ENCODE results near the gene EPN1.
A peak's percentile ranks its signal among the peaks of the same experiment; 100 is the strongest.

Gene EPN1

DNA sequence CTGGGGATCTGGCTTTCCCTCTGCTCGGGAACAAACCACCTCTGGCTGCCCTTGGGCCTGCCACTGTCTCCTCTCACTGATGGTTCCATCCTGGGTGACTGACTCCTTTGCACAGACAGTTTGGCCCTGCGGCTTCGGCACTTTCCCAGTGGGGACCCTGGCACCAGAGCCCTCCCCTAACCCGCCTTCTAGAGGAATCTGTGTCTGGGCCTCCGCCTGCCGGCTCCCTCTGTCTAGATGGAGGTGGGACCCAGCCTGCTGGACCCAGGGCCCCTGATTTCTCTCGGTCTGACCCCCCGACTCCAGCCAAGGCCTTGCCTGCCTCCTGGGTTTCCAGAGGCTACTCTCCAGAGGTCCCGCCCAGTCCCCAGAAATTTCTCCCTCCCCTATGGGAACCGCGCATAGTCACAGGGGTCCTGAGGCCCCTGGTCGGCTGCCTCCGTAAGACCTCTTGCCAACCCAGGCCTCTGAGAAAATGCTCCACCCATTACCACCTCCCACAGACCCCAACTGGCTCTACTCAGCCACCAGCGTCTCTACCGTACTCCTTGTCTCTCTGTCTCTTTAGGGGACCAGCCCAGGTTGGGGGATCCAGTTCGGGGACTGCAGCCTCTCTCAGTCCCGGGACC lies 24.3 kb upstream of the EPN1 start:
- in situ Hi-C loops (cut with MboI; ENCODE audit: low pct_unique_long_range_greater_than_20kb, low sequenced_read_pairs, unreplicated experiment), result no loop called here
- TF ChIP-seq, protein P1, sequence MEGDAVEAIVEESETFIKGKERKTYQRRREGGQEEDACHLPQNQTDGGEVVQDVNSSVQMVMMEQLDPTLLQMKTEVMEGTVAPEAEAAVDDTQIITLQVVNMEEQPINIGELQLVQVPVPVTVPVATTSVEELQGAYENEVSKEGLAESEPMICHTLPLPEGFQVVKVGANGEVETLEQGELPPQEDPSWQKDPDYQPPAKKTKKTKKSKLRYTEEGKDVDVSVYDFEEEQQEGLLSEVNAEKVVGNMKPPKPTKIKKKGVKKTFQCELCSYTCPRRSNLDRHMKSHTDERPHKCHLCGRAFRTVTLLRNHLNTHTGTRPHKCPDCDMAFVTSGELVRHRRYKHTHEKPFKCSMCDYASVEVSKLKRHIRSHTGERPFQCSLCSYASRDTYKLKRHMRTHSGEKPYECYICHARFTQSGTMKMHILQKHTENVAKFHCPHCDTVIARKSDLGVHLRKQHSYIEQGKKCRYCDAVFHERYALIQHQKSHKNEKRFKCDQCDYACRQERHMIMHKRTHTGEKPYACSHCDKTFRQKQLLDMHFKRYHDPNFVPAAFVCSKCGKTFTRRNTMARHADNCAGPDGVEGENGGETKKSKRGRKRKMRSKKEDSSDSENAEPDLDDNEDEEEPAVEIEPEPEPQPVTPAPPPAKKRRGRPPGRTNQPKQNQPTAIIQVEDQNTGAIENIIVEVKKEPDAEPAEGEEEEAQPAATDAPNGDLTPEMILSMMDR (IDR thresholded peaks at IDR 0.05; ENCODE audit: extremely low read depth, insufficient read depth, missing control alignments), result no peak

DNA sequence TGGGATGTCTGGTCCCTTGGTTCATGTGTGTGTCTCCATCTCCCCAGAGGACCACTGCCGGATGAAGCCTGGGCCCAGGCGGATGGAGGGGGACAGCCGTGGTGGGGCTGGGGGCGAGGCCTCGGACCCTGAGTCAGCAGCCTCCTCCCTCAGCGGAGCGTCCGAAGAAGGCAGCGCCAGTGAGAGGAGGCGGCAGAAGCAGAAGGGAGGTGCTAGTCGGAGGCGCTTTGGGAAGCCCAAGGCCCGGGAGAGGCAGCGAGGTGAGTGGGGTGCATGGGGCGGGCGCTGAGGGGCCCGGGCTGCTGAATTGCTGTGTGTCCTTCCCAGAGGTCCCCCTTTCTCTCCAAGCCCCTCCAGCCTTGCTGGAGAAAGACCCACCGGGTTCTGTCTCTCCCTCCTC lies 23.8 kb upstream of the EPN1 start:
- TF ChIP-seq, protein P1 (IDR thresholded peaks at IDR 0.05; ENCODE audit: extremely low read depth, insufficient read depth, missing control alignments), result no peak
- DNase-seq (ENCODE audit: low spot score), result no peak
- in situ Hi-C loops (cut with MboI; ENCODE audit: low pct_unique_long_range_greater_than_20kb, low sequenced_read_pairs, unreplicated experiment), result no loop called here

More for the DNA sequence above, 24.3 kb upstream of the EPN1 start:
- no peak for DNase-seq (ENCODE audit: low spot score)

DNA sequence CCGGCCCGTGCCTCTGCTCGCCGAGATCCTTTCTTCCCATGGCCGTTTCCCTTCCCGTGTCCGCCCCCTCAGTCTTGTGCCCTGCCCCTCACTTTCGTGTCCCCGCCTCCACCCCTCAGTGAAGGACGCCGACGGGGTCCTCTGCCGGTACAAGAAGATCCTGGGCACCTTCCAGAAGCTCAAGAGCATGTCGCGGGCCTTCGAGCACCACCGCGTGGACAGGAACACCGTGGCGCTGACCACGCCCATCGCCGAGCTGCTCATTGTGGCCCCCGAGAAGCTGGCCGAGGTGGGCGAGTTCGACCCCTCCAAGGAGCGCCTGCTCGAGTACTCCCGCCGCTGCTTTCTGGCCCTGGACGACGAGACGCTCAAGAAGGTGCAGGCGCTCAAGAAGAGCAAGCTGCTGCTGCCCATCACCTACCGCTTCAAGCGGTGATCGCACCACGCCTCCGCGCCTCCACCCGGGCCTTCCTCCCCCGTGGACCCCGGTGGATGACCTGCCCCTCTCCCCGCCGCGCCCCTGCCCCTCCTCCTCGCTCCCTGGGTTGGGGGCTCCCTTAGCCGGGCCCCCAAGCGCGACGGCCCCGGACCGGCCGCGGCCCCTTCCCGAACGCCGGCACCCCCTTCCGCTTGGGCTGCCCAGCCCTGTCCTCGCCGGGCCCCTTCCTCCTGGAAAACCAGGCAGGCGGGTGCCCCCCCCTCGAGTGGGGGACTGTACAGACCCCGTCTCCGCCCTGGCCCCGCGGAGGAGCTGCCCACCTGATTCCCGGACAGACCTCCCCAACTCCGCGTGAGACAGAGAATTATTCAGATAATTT lies 22.5 kb upstream of the EPN1 start:
- no peak for DNase-seq (ENCODE audit: low spot score)
- TF ChIP-seq, protein P1 (IDR thresholded peaks at IDR 0.05; ENCODE audit: extremely low read depth, insufficient read depth, missing control alignments), result no peak
- in situ Hi-C loops (cut with MboI; ENCODE audit: low pct_unique_long_range_greater_than_20kb, low sequenced_read_pairs, unreplicated experiment), result no loop called here

DNA sequence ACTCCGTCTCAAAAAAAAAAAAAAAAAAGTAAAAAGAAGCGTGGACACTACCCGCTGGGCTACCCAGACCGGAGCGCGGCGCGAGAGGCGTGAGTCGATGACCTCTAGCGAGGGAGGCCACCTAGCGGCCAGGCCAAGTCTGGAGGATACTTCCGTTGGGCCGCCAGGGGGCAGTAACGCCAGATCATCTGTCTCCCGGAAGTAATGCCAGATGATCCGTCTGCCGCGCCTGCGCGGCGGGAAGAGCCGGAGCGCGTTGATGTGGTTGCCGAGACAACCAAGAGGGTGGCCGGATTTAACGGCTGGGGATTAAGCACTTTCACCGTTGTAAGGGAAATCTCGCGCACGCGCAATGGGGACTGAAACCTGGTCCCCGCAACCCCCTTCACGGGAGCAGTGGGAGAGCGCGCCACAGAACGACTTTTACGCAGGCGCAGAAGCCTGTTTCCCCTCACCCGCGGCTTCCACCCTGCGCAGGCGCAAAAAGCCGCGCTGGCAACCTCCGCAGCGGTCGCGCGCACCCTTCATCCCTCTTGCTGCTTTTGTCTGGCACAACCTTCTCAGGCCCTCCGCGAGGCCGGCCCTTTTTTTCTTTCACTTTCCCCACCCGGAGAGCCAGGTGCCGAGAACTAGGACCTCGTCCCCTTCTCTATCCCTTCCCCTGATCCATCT lies 21.2 kb upstream of the EPN1 start:
- DNase-seq (ENCODE audit: low spot score), result peak; percentile 95
- TF ChIP-seq, protein P1 (IDR thresholded peaks at IDR 0.05; ENCODE audit: extremely low read depth, insufficient read depth, missing control alignments), result peak; percentile 100
- in situ Hi-C loops (cut with MboI; ENCODE audit: low pct_unique_long_range_greater_than_20kb, low sequenced_read_pairs, unreplicated experiment), result no loop called here

DNA sequence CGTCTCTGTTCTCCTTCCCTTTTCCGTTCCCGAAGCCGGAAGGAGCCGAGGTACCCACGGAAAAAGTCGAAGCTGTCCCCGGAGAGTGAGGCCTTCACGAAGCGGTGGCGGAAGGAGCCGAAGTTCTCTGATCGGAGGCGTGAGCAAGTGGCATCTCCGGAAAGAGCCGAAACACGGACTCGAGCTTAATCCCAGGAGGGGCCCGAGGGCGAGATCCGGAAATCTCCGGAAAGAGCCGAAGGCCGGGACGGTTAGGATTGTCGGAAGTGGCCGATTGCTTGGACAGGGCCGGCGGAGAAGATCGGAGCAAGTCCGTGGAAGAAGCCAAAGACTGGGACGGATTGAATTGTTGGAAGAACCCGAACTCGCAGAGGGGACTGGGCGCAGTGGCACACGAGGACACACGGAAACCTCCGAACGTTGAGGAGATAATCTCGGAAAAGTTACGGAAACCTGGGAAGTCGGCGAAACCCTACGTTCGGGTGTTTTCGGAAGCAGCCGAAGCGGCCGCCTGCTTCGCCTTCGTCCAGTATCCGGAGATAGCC lies 20.6 kb upstream of the EPN1 start:
- peak; percentile 97 for DNase-seq (ENCODE audit: low spot score)
- in situ Hi-C loops (cut with MboI; ENCODE audit: low pct_unique_long_range_greater_than_20kb, low sequenced_read_pairs, unreplicated experiment), result no loop called here
- TF ChIP-seq, protein P1 (IDR thresholded peaks at IDR 0.05; ENCODE audit: extremely low read depth, insufficient read depth, missing control alignments), result no peak

DNA sequence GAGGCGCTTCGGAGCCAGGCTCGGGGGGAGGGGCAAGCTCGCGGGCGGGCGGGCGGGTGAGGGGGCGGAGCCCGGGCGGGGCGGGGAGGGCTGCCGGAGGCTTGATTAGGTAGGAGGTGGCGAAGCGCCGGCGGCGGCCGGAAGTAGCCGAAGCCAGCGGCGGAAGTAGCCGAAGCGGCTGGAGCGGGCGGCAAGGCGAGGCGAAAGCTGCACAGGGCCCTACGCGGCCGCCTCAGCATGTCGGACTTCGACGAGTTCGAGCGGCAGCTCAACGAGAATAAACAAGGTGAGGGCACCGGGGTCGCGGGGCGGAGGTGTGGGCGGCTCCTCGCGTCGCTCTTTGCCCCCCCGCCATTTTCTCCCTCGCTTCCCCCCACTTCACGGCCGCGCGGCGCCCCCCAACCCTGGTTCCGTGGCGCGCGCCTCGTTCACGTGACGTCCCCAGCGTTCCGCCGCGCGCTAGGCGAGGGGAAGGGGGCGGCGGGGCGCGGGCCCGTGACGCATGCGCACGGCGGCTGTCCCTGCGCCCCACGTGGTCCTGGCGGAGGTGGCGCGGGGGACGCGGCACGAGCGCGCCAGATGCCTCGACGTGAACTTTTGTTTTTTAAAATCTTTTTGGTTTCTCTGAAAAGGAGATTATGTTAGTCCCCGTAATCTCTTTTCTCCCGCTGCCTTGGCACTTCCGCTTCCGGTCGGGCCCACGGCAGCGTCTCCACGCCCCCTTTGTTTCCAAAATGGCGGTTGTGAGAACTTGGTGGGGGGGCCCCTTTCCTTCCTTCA lies 20.0 kb upstream of the EPN1 start, which contains the start of gene U2AF2:
U2AF2 (plus strand) TSS at position 168 of the 780 bp plus-strand sequence; CDS start at position 238, 70 bp downstream.
- TF ChIP-seq, protein P1 (IDR thresholded peaks at IDR 0.05; ENCODE audit: extremely low read depth, insufficient read depth, missing control alignments), result no peak
- in situ Hi-C loops (cut with MboI; ENCODE audit: low pct_unique_long_range_greater_than_20kb, low sequenced_read_pairs, unreplicated experiment), result no loop called here
- DNase-seq (ENCODE audit: low spot score), result peak; percentile 98

Data from GM13977 (cell line).